GM23248 (cell line): ENCODE data around the gene MGAT4C.

Source experiments
- EZH2 ChIP-seq: fragments of 200-600 bp; sonication (generic); IDR thresholded peaks from 2 replicates; pipeline ENCODE4 v1.6.1; 2018; ENCODE audit warnings: antibody characterized with exemption, mild to moderate bottlenecking; ENCODE audit not compliant: insufficient read depth, poor library complexity, severe bottlenecking
- EZH2phosphoT487 ChIP-seq: fragments of 200-600 bp; sonication (generic); IDR thresholded peaks from 2 replicates; pipeline ENCODE4 v1.6.1; 2018; ENCODE audit warnings: antibody characterized with exemption, moderate library complexity, mild to moderate bottlenecking, low read depth; ENCODE audit not compliant: insufficient read depth

DNA sequence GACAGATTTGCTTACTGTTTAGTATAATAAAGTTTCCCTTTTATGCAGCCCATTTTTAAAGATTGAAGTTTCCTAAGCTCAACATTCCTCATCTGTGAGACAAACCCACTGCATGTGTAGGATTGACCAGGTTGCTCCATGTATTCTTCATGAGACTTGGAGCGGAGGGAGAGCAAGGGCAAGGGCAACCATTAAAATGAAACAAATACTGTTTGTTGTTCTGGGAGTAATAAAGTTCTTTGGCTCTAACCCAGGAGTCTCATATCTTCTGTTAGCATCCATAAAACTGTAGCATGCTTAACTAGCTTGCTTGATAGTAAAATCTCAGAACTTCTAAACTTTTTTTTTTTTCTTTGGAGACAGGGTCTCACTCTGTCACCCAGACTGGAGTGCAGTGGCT lies 307.9 kb downstream of the MGAT4C start:
- TF ChIP-seq EZH2 (no peak), EZH2phosphoT487 (no peak)
